Psoas muscle (tissue), 8 donors: ENCODE data around the gene TMEM150B. TPM values are rescaled to one million over a fixed set of nuclear protein-coding genes. Genes with fewer than 3 reads are reported as not detected.
"Not testable (repeated sequence)": the region's sequence is repeated elsewhere in the genome, so short reads cannot be mapped to it uniquely, and the experiment has no call there.

Experiments used
- ATAC-seq, 4 donors: fragments of 200-7000 bp; cut with Tn5 transposase; one replicate each; pipeline ENCODE4 v1.9.1; 2020; ENCODE audit warnings: moderate library complexity in 3 of 4, mild to moderate bottlenecking in 2 of 4
- DNase-seq, 2 donors: peaks; one replicate each; pipeline ENCODE4 v3.0.0-alpha.2; 2020
- H3K27ac ChIP-seq: fragments of 200-600 bp; one replicate; pipeline ENCODE4 v1.8.0; 2022
- H3K27me3 ChIP-seq, 3 donors: fragments of 200-600 bp in 1 of 3; one replicate each; pipeline versions ENCODE4 v1.6.1 to v1.8.0; 2013 to 2022; ENCODE audit warnings: low read length in 2 of 3, mild to moderate bottlenecking in 2 of 3, moderate library complexity in 1 of 3; ENCODE audit not compliant: insufficient read depth in 3 of 3
- H3K36me3 ChIP-seq, 2 donors: fragments of 200-600 bp in 1 of 2; one replicate each; pipeline versions ENCODE4 v1.6.1 to v1.8.0; 2013 to 2022; ENCODE audit warnings: low read depth in 1 of 2, mild to moderate bottlenecking in 1 of 2, moderate library complexity in 1 of 2; ENCODE audit not compliant: insufficient read depth in 1 of 2
- H3K4me1 ChIP-seq: fragments of 200-600 bp; one replicate; pipeline ENCODE4 v1.8.0; 2022
- H3K4me3 ChIP-seq: fragments of 200-600 bp; one replicate; pipeline ENCODE4 v1.8.0; 2022; ENCODE audit warnings: mild to moderate bottlenecking
- H3K9me3 ChIP-seq: fragments of 200-600 bp; one replicate; pipeline ENCODE4 v1.8.0; 2022
- CTCF ChIP-seq: fragments of 200-600 bp; IDR thresholded peaks from one replicate; pipeline ENCODE4 v1.8.0; 2022; ENCODE audit warnings: antibody characterized with exemption
- WGBS, 3 donors: extraction: QIAGEN DNeasy Blood & Tissue Kit; methylation state at CpG; one replicate each; pipeline versions ENCODE4 v1.1.6 to v1.1.7; 2013; 5-methylcytosine and 5-hydroxymethylcytosine counted together
- intact Hi-C, 2 donors: fragments of 100-400 bp; cut with DNase I; formaldehyde crosslinking; loops; one replicate each; pipeline versions ENCODE4 v1.11.0 to v1.14.2; 2022
- polyA plus RNA-seq, 3 donors: library from polyadenylated mRNA; stranded (reverse); fragments of 200-250 nt; gene quantifications; one replicate each; pipeline ENCODE4 v1.2.3, GENCODE V29; 2013
- total RNA-seq, 4 donors: library from RNA; stranded (reverse); fragmentation: NEBNext Ultra II Directional in 2 of 4; extraction: Animal tissue kit (Norgen Biotek cat#: 25700) in 2 of 4; gene quantifications; one replicate each; pipeline versions ENCODE4 v1.2.1 to v1.2.4, GENCODE V29; 2021 to 2023
- donor health status: healthy with polysubstance abuse.
- donor health status: DM: no; HTN: no; CAD: no; lungs with moderate emphysema.
- donor health status: Bipolar disorder and iron deficiency.
- donor health status: healthy.
- donor health status: DM: yes; HTN: yes; CAD: no.
- donor health status: DM: no; HTN: no; CAD: no.
- donor health status: DM: no; HTN: no; CAD: no.
- donor health status: DM: yes; HTN: yes; CAD: no.

The TMEM150B gene
- total and polyA plus RNA-seq, 7 donors: 0.08 to 1.1 (median 0.38) TPM

- TF ChIP-seq CTCF: no peak
- DNase-seq: peak in 1 of 2 donors; percentile 34
- Histone ChIP-seq H3K4me1 (peaks cover 12% of the 10 kb centered on the region), H3K27me3 (peaks cover 0 to 10% (median 0%) of the 10 kb centered on the region in 3 donors), H3K27ac (peak overlapping the region; percentile 93), H3K36me3 (peaks cover 0 to 19% of the 10 kb centered on the region in 2 donors), H3K9me3 (no peaks in the 10 kb centered on the region), H3K4me3 (peak overlapping the region; percentile 75)
- no peak for ATAC-seq
- WGBS, 3 donors: 2 to 12% (median 3%) methylated on average over 15 to 44 of the region's 44 CpGs
- intact Hi-C loops: loop anchor here (5.0 kb wide), 2 partner anchors 38 to 42 kb away; partner anchors contain the start of gene TMEM238 (in 1 of the 2)
Measured at GRCh38 chr19:55339889-55340783, 15.0 kb upstream of the TMEM150B start.

- Histone ChIP-seq H3K27me3 (peaks cover 0 to 18% (median 0%) of the 10 kb centered on the region in 3 donors), H3K27ac (peak within 1 kb of the TSS; percentile 93), H3K36me3 (peaks cover 0 to 19% of the 10 kb centered on the region in 2 donors), H3K9me3 (no peaks in the 10 kb centered on the region), H3K4me3 (peak within 1 kb of the TSS; percentile 75), H3K4me1 (peaks cover 12% of the 10 kb centered on the region)
- ATAC-seq: peak; percentile 91 to 93 (median 92)
- 0 to 1% (median 1%) methylated on average over 44 to 63 of the region's 63 CpGs for WGBS, 3 donors
- peak; percentile 41 for TF ChIP-seq CTCF
- DNase-seq: peak; percentile 100
- intact Hi-C loops: loop anchor here (5.0 kb wide), 1 partner anchor 37 kb away; no protein-coding TSS in a partner anchor
Measured at GRCh38 chr19:55339105-55339888, 14.2 kb upstream of the TMEM150B start, which contains the start of gene KMT5C. KMT5C (plus strand) TSS chr19:55339876; CDS start chr19:55341937, 2,061 bp downstream.

- ATAC-seq (no peak), DNase-seq (no peak)
- Histone ChIP-seq H3K27me3 (peaks cover 0 to 31% (median 0%) of the 10 kb centered on the region in 3 donors), H3K36me3 (no peaks in the 10 kb centered on the region), H3K27ac (no peak overlapping the region), H3K4me3 (no peak overlapping the region), H3K9me3 (no peaks in the 10 kb centered on the region), H3K4me1 (peaks cover 10% of the 10 kb centered on the region)
- 62 to 72% (median 66%) methylated on average over 7 of the region's 7 CpGs for WGBS, 3 donors
- intact Hi-C loops: loop anchor here (5.0 kb wide), 1 partner anchor 34 kb away; no protein-coding TSS in a partner anchor
- TF ChIP-seq CTCF: no peak
Measured at GRCh38 chr19:55336101-55336500, 11.0 kb upstream of the TMEM150B start.

- 67 to 69% (median 68%) methylated on average over 11 of the region's 11 CpGs for whole genome bisulfite sequencing, 3 donors
- intact Hi-C loops: no loop called here
- Histone ChIP-seq H3K27me3 (peaks cover 0 to 33% (median 0%) of the 10 kb centered on the region in 3 donors), H3K4me3 (no peak overlapping the region), H3K36me3 (no peaks in the 10 kb centered on the region), H3K27ac (no peak overlapping the region), H3K4me1 (peaks cover 4% of the 10 kb centered on the region), H3K9me3 (no peaks in the 10 kb centered on the region)
- DNase-seq: no peak
- no peak for TF ChIP-seq CTCF
- no peak for ATAC-seq
Measured at GRCh38 chr19:55333870-55334269, 8.7 kb upstream of the TMEM150B start.

- peaks cover 0 to 28% (median 0%) of the 10 kb centered on the region in 3 donors for H3K27me3 ChIP-seq
- H3K4me3 ChIP-seq, H3K27ac ChIP-seq, H3K36me3 ChIP-seq, H3K4me1 ChIP-seq, ATAC-seq, intact Hi-C loops, DNase-seq, H3K9me3 ChIP-seq: not testable (repeated sequence)
- WGBS, 3 donors: 86 to 88% (median 86%) methylated on average over 6 of the region's 6 CpGs
Measured at GRCh38 chr19:55329791-55330190, 4.7 kb upstream of the TMEM150B start.

- intact Hi-C loops, ATAC-seq, H3K4me3 ChIP-seq, H3K4me1 ChIP-seq, H3K36me3 ChIP-seq, H3K27ac ChIP-seq, DNase-seq, H3K9me3 ChIP-seq: not testable (repeated sequence)
- peaks cover 0 to 18% (median 0%) of the 10 kb centered on the region in 3 donors for H3K27me3 ChIP-seq
- 69 to 74% (median 70%) methylated on average over 4 of the region's 4 CpGs for WGBS, 3 donors
Measured at GRCh38 chr19:55328774-55329318, 3.7 kb upstream of the TMEM150B start.
